ENCODE results near the gene TBC1D23.
"Not testable (repeated sequence)": the region's sequence is repeated elsewhere in the genome, so short reads cannot be mapped to it uniquely, and the experiment has no call there.

Gene TBC1D23

DNA sequence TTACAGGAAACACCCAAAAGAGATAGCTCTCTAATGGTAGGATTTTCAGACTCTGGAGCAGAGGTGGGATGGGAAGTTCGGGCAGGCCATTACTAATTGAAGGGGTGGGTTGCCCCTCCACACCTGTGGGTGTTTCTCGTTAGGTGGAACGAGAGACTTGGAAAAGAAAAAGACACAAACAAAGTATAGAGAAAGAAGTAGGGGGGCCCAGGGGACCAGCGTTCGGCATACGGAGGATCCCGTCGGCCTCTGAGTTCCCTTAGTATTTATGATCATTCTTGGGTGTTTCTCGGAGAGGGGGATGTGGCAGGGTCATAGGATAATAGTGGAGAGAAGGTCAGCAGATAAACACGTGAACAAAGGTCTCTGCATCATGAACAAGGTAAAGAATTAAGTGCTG, 75.4 kb downstream of the TBC1D23 start:
- H3K9me3 Mint-ChIP-seq, ATAC-seq: not testable (repeated sequence)
- H3K4me1 Mint-ChIP-seq, result peaks cover 20% of the 10 kb centered on the region
- H3K4me3 Mint-ChIP-seq, result peak overlapping the region; percentile 96
- peak overlapping the region; percentile 97 for H3K27ac Mint-ChIP-seq
- peak in 1 of 2 donors; percentile 22 for DNase-seq (ENCODE audit: low spot score in 2 of 2)
- H3K36me3 Mint-ChIP-seq, result peaks cover 39% of the 10 kb centered on the region

GRCh38 chr3:100338911-100339310, 78.1 kb downstream of the TBC1D23 start:
- Mint-ChIP-seq H3K9me3 (no peaks in the 10 kb centered on the region), H3K36me3 (peaks cover 66% of the 10 kb centered on the region), H3K4me3 (no peak overlapping the region), H3K27ac (no peak overlapping the region), H3K4me1 (peaks cover 20% of the 10 kb centered on the region)
- no peak for ATAC-seq
- peak in 1 of 2 donors; percentile 38 for DNase-seq (ENCODE audit: low spot score in 2 of 2)

DNA sequence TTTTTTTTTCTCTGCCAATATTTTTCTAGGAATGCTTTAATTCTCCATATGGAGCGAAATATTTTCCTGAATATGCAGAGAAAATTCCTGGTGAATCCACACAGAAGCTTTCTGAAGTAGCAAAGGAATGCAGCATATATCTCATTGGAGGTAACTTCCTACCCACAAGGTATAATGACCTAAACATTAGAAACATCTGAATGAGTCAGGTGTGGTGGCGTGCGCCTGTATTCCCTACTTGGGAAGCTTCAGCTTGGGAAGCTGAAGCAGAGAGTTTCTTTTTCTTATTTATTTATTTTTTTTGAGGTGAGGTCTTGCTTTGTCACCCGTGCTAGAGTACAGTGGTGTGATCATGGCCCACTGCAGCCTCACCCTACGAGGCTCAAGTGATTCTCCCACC, 79.0 kb downstream of the TBC1D23 start:
- ATAC-seq (no peak), DNase-seq (ENCODE audit: low spot score in 2 of 2) (no peak)
- no peak overlapping the region for H3K27ac Mint-ChIP-seq
- H3K4me1 Mint-ChIP-seq, result peaks cover 16% of the 10 kb centered on the region
- H3K9me3 Mint-ChIP-seq, result no peaks in the 10 kb centered on the region
- H3K4me3 Mint-ChIP-seq, result no peak overlapping the region
- peaks cover 75% of the 10 kb centered on the region for H3K36me3 Mint-ChIP-seq

GRCh38 chr3:100340527-100340926, 79.7 kb downstream of the TBC1D23 start:
- H3K4me3 Mint-ChIP-seq, result no peak overlapping the region
- no peaks in the 10 kb centered on the region for H3K9me3 Mint-ChIP-seq
- DNase-seq (ENCODE audit: low spot score in 2 of 2), result no peak
- H3K36me3 Mint-ChIP-seq, result peaks cover 76% of the 10 kb centered on the region
- no peak overlapping the region for H3K27ac Mint-ChIP-seq
- H3K4me1 Mint-ChIP-seq, result peaks cover 10% of the 10 kb centered on the region
- ATAC-seq, result no peak

DNA sequence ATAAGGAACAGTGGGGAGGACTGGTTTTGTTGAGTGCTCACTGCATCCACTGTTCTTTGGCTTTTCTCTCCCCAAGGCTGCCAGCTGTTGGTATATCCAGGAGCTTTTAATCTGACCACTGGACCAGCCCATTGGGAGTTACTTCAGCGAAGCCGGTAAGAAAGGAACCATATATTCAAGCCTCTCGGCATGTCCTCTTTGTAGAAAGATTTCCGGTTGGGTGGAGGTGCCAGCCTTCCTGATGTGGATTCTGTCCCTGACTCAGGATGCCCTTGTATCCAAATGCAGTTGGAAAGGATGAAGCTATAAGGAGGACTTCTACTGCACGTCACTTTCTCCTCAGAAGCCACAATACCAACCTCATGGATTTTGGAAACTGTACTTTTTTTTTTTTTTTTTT, 87.9 kb downstream of the TBC1D23 start:
- DNase-seq (ENCODE audit: low spot score in 2 of 2), result no peak
- H3K4me3 Mint-ChIP-seq, result no peak overlapping the region
- no peak overlapping the region for H3K27ac Mint-ChIP-seq
- no peaks in the 10 kb centered on the region for H3K4me1 Mint-ChIP-seq
- no peaks in the 10 kb centered on the region for H3K9me3 Mint-ChIP-seq
- peaks cover 88% of the 10 kb centered on the region for H3K36me3 Mint-ChIP-seq
- ATAC-seq, result no peak

DNA sequence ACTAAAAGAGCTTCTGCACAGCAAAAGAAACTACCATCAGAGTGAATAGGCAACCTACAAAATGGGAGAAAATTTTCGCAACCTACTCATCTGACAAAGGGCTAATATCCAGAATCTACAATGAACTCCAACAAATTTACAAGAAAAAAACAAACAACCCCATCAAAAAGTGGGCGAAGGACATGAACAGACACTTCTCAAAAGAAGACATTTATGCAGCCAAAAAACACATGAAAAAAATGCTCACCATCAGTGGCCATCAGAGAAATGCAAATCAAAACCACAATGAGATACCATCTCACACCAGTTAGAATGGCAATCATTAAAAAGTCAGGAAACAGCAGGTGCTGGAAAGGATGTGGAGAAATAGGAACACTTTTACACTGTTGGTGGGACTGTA, 91.0 kb downstream of the TBC1D23 start:
- ATAC-seq; H3K4me1 Mint-ChIP-seq; H3K9me3 Mint-ChIP-seq; H3K27ac Mint-ChIP-seq; H3K4me3 Mint-ChIP-seq; DNase-seq (ENCODE audit: low spot score in 2 of 2): not testable (repeated sequence)
- peaks cover 88% of the 10 kb centered on the region for H3K36me3 Mint-ChIP-seq

GRCh38 chr3:100352296-100353231, 91.8 kb downstream of the TBC1D23 start:
- H3K4me1 Mint-ChIP-seq, result no peaks in the 10 kb centered on the region

GRCh38 chr3:100354850-100355249, 94.1 kb downstream of the TBC1D23 start:
- Mint-ChIP-seq H3K9me3 (no peaks in the 10 kb centered on the region), H3K36me3 (peaks cover 82% of the 10 kb centered on the region), H3K4me1 (no peaks in the 10 kb centered on the region), H3K4me3 (no peak overlapping the region), H3K27ac (peak overlapping the region; percentile 42)
- DNase-seq (ENCODE audit: low spot score in 2 of 2) (no peak), ATAC-seq (no peak)

More at GRCh38 chr3:100352296-100353231, 91.8 kb downstream of the TBC1D23 start:
- H3K36me3 Mint-ChIP-seq, result peaks cover 86% of the 10 kb centered on the region
- H3K27ac Mint-ChIP-seq, result no peak overlapping the region
- no peak overlapping the region for H3K4me3 Mint-ChIP-seq
- DNase-seq (ENCODE audit: low spot score in 2 of 2) (no peak), ATAC-seq (no peak)
- no peaks in the 10 kb centered on the region for H3K9me3 Mint-ChIP-seq

DNA sequence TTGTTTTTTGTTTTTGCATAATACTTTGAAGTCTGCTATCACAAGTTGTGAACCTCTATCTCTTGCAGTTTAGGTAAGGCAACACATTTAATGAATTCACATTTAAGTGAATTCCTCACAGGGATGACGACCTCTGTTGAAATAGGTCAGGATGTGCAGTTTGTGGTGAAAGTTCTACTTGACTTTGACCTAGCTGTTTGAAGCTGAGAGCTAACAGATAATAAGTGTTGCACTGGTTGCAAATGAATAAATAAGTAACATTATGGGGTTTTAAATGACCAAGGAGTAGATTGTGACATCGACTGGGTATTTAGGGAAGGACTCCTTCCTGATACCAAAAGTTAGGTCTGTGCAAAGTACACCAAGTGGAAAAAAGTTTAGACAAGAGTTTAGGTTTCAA, 97.6 kb downstream of the TBC1D23 start:
- Mint-ChIP-seq H3K36me3 (peaks cover 79% of the 10 kb centered on the region), H3K4me3 (no peak overlapping the region), H3K9me3 (peaks cover 2% of the 10 kb centered on the region), H3K4me1 (no peaks in the 10 kb centered on the region), H3K27ac (no peak overlapping the region)
- DNase-seq (ENCODE audit: low spot score in 2 of 2) (no peak), ATAC-seq (no peak)

DNA sequence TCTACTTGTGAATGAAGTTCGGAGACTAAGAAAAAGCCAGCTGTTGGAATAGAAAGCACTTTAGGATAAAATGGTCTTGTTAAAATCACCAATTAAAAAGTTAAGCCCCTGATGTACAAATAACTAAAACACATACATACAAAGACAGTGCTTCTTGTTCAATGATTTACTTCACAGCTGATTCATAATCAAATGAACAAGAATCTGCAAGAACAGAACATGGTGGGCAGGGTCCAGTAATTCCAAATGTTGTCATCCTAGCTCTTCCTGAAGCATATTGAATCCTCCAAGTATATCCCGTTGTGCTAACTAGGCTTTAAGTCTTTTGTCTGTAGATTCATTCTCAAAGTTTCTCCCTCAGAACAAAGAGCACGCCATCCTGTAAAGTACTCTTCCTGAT, 98.2 kb downstream of the TBC1D23 start:
- peaks cover 79% of the 10 kb centered on the region for H3K36me3 Mint-ChIP-seq
- H3K27ac Mint-ChIP-seq, result peak overlapping the region; percentile 6
- peaks cover 2% of the 10 kb centered on the region for H3K9me3 Mint-ChIP-seq
- ATAC-seq, result no peak
- H3K4me3 Mint-ChIP-seq, result no peak overlapping the region
- H3K4me1 Mint-ChIP-seq, result no peaks in the 10 kb centered on the region
- no peak for DNase-seq (ENCODE audit: low spot score in 2 of 2)

GRCh38 chr3:100360757-100361496, 100.1 kb downstream of the TBC1D23 start:
- Mint-ChIP-seq H3K9me3 (peaks cover 2% of the 10 kb centered on the region), H3K36me3 (peaks cover 79% of the 10 kb centered on the region), H3K27ac (peak overlapping the region; percentile 32), H3K4me3 (no peak overlapping the region), H3K4me1 (no peaks in the 10 kb centered on the region)
- DNase-seq (ENCODE audit: low spot score in 2 of 2) (no peak), ATAC-seq (no peak)

- DNase-seq (ENCODE audit: low spot score in 2 of 2) (no peak), ATAC-seq (no peak)
- no peaks in the 10 kb centered on the region for H3K4me1 Mint-ChIP-seq
- H3K27ac Mint-ChIP-seq, result no peak overlapping the region
- peaks cover 79% of the 10 kb centered on the region for H3K36me3 Mint-ChIP-seq
- H3K9me3 Mint-ChIP-seq, result peaks cover 2% of the 10 kb centered on the region
- no peak overlapping the region for H3K4me3 Mint-ChIP-seq
Measured at GRCh38 chr3:100361897-100362296, 101.1 kb downstream of the TBC1D23 start.

GRCh38 chr3:100364421-100364820, 103.6 kb downstream of the TBC1D23 start:
- Mint-ChIP-seq H3K9me3 (peaks cover 2% of the 10 kb centered on the region), H3K27ac (no peak overlapping the region), H3K36me3 (peaks cover 83% of the 10 kb centered on the region), H3K4me3 (no peak overlapping the region), H3K4me1 (no peaks in the 10 kb centered on the region)
- no peak for DNase-seq (ENCODE audit: low spot score in 2 of 2)
- no peak for ATAC-seq

- no peak for DNase-seq (ENCODE audit: low spot score in 2 of 2)
- no peaks in the 10 kb centered on the region for H3K4me1 Mint-ChIP-seq
Measured at GRCh38 chr3:100366424-100366823, 105.6 kb downstream of the TBC1D23 start.

GRCh38 chr3:100368441-100368840, 107.6 kb downstream of the TBC1D23 start:
- ATAC-seq, result no peak
- no peak overlapping the region for H3K4me3 Mint-ChIP-seq

More at GRCh38 chr3:100366424-100366823, 105.6 kb downstream of the TBC1D23 start:
- Mint-ChIP-seq H3K36me3 (peaks cover 100% of the 10 kb centered on the region), H3K27ac (peak overlapping the region; percentile 10), H3K4me3 (no peak overlapping the region), H3K9me3 (peaks cover 2% of the 10 kb centered on the region)
- no peak for ATAC-seq

More at GRCh38 chr3:100368441-100368840, 107.6 kb downstream of the TBC1D23 start:
- Mint-ChIP-seq H3K27ac (no peak overlapping the region), H3K9me3 (no peaks in the 10 kb centered on the region), H3K36me3 (peaks cover 100% of the 10 kb centered on the region), H3K4me1 (no peaks in the 10 kb centered on the region)
- DNase-seq (ENCODE audit: low spot score in 2 of 2), result no peak
